Heart left ventricle (tissue), 16 donors: ENCODE results near the gene MAGEA10. TPM values are rescaled to one million over a fixed set of nuclear protein-coding genes. Genes with fewer than 3 reads are reported as not detected.

Source experiments
- ATAC-seq, 4 donors: fragments of 200-7000 bp; cut with Tn5 transposase; one replicate each; pipeline ENCODE4 v1.9.1; 2020 to 2022; ENCODE audit warnings: moderate library complexity in 4 of 4, mild to moderate bottlenecking in 3 of 4, moderate number of reproducible peaks in 1 of 4
- DNase-seq, 5 donors: peaks; one replicate each; pipeline ENCODE4 v3.0.0-alpha.2; 2020
- H3K27ac ChIP-seq, 12 donors: fragments of 200-600 bp; sonication (generic) in 4 of 12; one replicate each; pipeline versions ENCODE4 v1.5.0 to v1.8.0; 2016 to 2022; ENCODE audit warnings: mild to moderate bottlenecking in 2 of 12
- H3K27me3 ChIP-seq, 9 donors: fragments of 200-600 bp; sonication (generic) in 2 of 9; one replicate each; pipeline versions ENCODE4 v1.5.1 to v1.8.0; 2016 to 2022; ENCODE audit warnings: mild to moderate bottlenecking in 3 of 9
- H3K36me3 ChIP-seq, 9 donors: fragments of 200-600 bp; sonication (generic) in 2 of 9; one replicate each; pipeline versions ENCODE4 v1.5.0 to v1.8.0; 2018 to 2022; ENCODE audit warnings: mild to moderate bottlenecking in 2 of 9
- H3K4me1 ChIP-seq, 12 donors: fragments of 200-600 bp; sonication (generic) in 4 of 12; one replicate each; pipeline versions ENCODE4 v1.5.0 to v1.8.0; 2016 to 2022; ENCODE audit warnings: mild to moderate bottlenecking in 3 of 12
- H3K4me3 ChIP-seq, 12 donors: fragments of 200-600 bp; sonication (generic) in 4 of 12; one replicate each; pipeline versions ENCODE4 v1.5.0 to v1.8.0; 2017 to 2022; ENCODE audit warnings: mild to moderate bottlenecking in 9 of 12, moderate library complexity in 4 of 12
- H3K9me3 ChIP-seq, 12 donors: fragments of 200-600 bp; sonication (generic) in 4 of 12; one replicate each; pipeline versions ENCODE4 v1.5.0 to v1.8.0; 2016 to 2022; ENCODE audit warnings: mild to moderate bottlenecking in 1 of 12
- POLR2A ChIP-seq, 2 donors: fragments of 450-650 bp; IDR thresholded peaks; one replicate each; pipeline ENCODE4 v1.6.1; 2017; ENCODE audit warnings: antibody characterized with exemption in 2 of 2, mild to moderate bottlenecking in 2 of 2, moderate library complexity in 2 of 2
- WGBS, 4 donors: extraction: QIAGEN DNeasy Blood & Tissue Kit in 2 of 4; methylation state at CpG; one replicate each; pipeline versions ENCODE4 v1.1.5 to v1.1.7; 2013 to 2018; 5-methylcytosine and 5-hydroxymethylcytosine counted together
- intact Hi-C, 10 donors: fragments of 100-400 bp; cut with DNase I; formaldehyde crosslinking; loops; one replicate each; pipeline versions ENCODE4 v1.11.1 to v1.14.2; 2022
- polyA plus RNA-seq, 2 donors: library from polyadenylated mRNA; stranded (reverse); fragments of 200-250 nt; gene quantifications; one replicate each; pipeline ENCODE4 v1.2.3, GENCODE V29; 2013
- total RNA-seq, 9 donors: library from RNA; depleted of rRNA in 2 of 9; stranded (reverse); fragments of >200 nt in 2 of 9; fragmentation: NEBNext Ultra II Directional in 3 of 9; extraction: Animal tissue kit (Norgen Biotek cat#: 25700) in 3 of 9; gene quantifications; one replicate each; pipeline versions ENCODE4 v1.1.0 to v1.2.4, GENCODE V29; 2016 to 2023
- TF ChIP-seq, protein P1 (sequence below), 12 donors: fragments of 200-600 bp; sonication (generic) in 4 of 12; IDR thresholded peaks; one replicate each; pipeline versions ENCODE4 v1.5.0 to v1.8.0; 2018 to 2022; ENCODE audit warnings: antibody characterized with exemption in 12 of 12, mild to moderate bottlenecking in 5 of 12
- donor health status: ischemic (EF 13 %, LVEDD 7.1; RV severe dilation, severe dysfunction).
- donor health status: healthy with polysubstance abuse.
- donor health status: DM: no; HTN: yes; CAD: no.
- donor health status: DM: no; HTN: no; CAD: no.
- donor health status: ischemic (EF 25% LVEDD 6.9; RV normal size, moderate dysfunction).
- donor health status: ischemic (EF 25% LVEDD 5.7; RV mildly dilated, moderate dysfunction).
- donor health status: healthy.
- donor health status: DM: yes; HTN: yes; CAD: no.
- donor health status: ischemic (EF 35%, LVEDD 5.7; RV mildly dilated, moderate dysfunction).
- donor health status: nonischemic (EF 11% LVEDD 7.7; RV severe dilation, severe dysfunction).
- donor health status: DM: yes; HTN: yes; CAD: no.
- donor health status: PGD.
- donor health status: ischemic (EF 29% LVEDD 5.4; RV normal size, mild dysfunction).
- donor health status: nonischemic (EF 23%, LVEDD 6.1; RV moderate dilation, normal function).

The MAGEA10 gene
- total and polyA plus RNA-seq, 11 donors, result not detected

DNA sequence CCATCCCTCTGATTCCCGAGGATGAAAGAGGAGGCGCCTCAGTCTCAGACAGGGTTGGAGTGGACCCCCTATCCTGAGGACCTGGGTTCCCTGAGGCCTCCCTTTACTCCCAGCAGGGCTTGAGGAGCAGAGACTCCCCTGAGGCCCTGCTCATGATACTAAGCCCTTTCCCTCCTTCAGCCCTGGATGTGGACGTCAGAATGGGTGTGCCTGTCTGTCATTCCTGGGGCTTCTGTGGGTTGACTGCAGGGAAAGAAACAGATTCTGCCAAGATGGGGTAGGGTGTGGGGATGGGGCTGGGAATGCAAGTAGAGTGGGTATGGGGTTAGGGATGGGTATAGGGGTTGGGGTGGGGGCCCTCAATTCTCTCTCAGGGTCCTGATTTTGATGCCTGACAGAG, 21.1 kb downstream of the MAGEA10 start:
- ATAC-seq, result no peak
- Histone ChIP-seq H3K36me3 (no peaks in the 10 kb centered on the region), H3K9me3 (no peaks in the 10 kb centered on the region), H3K27ac (no peak overlapping the region), H3K4me3 (no peak overlapping the region), H3K27me3 (no peaks in the 10 kb centered on the region), H3K4me1 (no peaks in the 10 kb centered on the region)
- DNase-seq, result no peak
- intact Hi-C loops, result no loop called here
- 50 to 76% (median 73%) methylated on average over 1 to 3 of the region's 3 CpGs for WGBS, 4 donors
- TF ChIP-seq, protein P1, sequence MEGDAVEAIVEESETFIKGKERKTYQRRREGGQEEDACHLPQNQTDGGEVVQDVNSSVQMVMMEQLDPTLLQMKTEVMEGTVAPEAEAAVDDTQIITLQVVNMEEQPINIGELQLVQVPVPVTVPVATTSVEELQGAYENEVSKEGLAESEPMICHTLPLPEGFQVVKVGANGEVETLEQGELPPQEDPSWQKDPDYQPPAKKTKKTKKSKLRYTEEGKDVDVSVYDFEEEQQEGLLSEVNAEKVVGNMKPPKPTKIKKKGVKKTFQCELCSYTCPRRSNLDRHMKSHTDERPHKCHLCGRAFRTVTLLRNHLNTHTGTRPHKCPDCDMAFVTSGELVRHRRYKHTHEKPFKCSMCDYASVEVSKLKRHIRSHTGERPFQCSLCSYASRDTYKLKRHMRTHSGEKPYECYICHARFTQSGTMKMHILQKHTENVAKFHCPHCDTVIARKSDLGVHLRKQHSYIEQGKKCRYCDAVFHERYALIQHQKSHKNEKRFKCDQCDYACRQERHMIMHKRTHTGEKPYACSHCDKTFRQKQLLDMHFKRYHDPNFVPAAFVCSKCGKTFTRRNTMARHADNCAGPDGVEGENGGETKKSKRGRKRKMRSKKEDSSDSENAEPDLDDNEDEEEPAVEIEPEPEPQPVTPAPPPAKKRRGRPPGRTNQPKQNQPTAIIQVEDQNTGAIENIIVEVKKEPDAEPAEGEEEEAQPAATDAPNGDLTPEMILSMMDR (IDR thresholded peaks at IDR 0.05), result no peak
- no peak for TF ChIP-seq POLR2A (IDR thresholded peaks at IDR 0.05)

DNA sequence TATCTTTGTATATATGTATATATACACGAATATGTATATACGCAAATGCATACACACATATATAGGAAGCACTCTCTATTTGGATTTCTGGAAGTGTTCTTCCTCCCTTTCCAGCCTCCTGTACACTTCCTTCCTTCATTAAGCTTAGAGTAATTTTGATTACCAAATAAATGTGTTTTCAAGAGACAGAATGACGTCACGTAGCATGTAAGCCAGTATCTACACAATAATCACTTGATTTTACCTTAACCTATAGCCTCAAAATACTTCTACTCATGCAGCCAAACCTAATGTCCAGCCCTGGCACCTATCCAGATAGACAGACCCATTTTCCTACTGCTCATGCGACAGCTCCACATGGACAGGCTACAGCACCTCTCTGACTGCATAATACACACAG, 29.9 kb downstream of the MAGEA10 start:
- no peak for ATAC-seq
- DNase-seq, result no peak
- no peak overlapping the region for H3K4me3 ChIP-seq
- no peaks in the 10 kb centered on the region for H3K4me1 ChIP-seq
- no peaks in the 10 kb centered on the region for H3K9me3 ChIP-seq
- H3K27ac ChIP-seq, result no peak overlapping the region
- intact Hi-C loops, result no loop called here
- TF ChIP-seq POLR2A (IDR thresholded peaks at IDR 0.05), result no peak
- TF ChIP-seq, protein P1 (IDR thresholded peaks at IDR 0.05), result no peak
- H3K27me3 ChIP-seq, result no peaks in the 10 kb centered on the region
- 82 to 92% (median 86%) methylated on average over 5 of the region's 5 CpGs for WGBS, 4 donors
- no peaks in the 10 kb centered on the region for H3K36me3 ChIP-seq

DNA sequence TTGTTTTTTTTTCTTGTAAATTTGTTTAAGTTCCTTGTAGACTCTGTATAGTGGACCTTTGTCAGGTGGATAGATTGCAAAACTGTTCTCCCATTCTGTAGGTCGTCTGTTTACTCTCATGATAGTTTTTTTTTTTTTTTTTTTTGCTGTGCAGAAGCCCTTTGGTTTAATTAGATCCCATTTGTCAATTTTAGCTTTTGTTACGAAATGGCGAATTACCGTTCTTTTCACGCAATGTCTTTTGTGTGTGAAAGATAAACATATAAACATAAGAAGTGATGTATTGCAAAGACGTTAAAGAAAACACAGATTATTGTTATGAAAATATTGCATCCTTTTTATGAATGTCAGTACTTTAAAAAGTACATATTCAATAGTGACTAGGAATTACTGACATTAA, 34.5 kb downstream of the MAGEA10 start:
- Histone ChIP-seq H3K27me3 (no peaks in the 10 kb centered on the region), H3K4me3 (no peak overlapping the region), H3K27ac (no peak overlapping the region), H3K4me1 (no peaks in the 10 kb centered on the region), H3K36me3 (no peaks in the 10 kb centered on the region), H3K9me3 (no peaks in the 10 kb centered on the region)
- TF ChIP-seq, protein P1 (IDR thresholded peaks at IDR 0.05), result no peak
- no peak for TF ChIP-seq POLR2A (IDR thresholded peaks at IDR 0.05)
- DNase-seq, result no peak
- no peak for ATAC-seq
- whole genome bisulfite sequencing, 4 donors, result 78 to 91% (median 86%) methylated on average over 6 of the region's 6 CpGs
- intact Hi-C loops, result no loop called here

DNA sequence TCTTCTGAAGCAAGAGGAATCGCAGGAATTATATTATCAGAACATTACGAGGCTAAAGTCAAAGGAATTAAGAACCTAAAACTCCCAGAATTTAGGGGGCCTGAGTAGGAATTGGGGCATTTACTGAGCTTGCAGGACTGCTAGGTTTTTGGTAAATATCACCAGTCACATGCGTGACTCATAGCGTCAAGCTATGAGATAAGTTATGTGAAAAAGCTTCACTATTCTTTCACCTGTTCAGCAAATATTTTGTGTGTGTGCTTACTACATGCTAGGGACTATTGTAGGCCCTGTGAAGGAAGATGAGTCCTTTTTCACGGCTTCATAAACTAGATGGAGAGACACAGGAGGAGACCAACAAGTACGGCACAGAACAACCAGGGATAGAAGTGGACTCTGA, 52.2 kb downstream of the MAGEA10 start:
- TF ChIP-seq POLR2A (IDR thresholded peaks at IDR 0.05), result no peak
- TF ChIP-seq, protein P1 (IDR thresholded peaks at IDR 0.05), result no peak
- Histone ChIP-seq H3K27me3 (no peaks in the 10 kb centered on the region), H3K27ac (no peak overlapping the region), H3K4me3 (no peak overlapping the region), H3K36me3 (no peaks in the 10 kb centered on the region), H3K9me3 (no peaks in the 10 kb centered on the region), H3K4me1 (no peaks in the 10 kb centered on the region)
- DNase-seq, result no peak
- ATAC-seq, result no peak
- intact Hi-C loops, result no loop called here
- WGBS, 4 donors, result 82 to 95% (median 87%) methylated on average over 6 of the region's 6 CpGs

Other genes with a start within 250 kb of the MAGEA10 start
- gene MAGEA4, start 225.7 kb downstream of the MAGEA10 start, total RNA-seq, result not detected
- not detected for gene MAGEA4, start 225.7 kb downstream of the MAGEA10 start, polyA plus RNA-seq
- gene GABRE, start 163.9 kb downstream of the MAGEA10 start, total RNA-seq, result 10 to 100 TPM; 18.2 to 52.9 (median 30.6) TPM
- 10 to 100 TPM in 1 of 2 donors, 1 to 10 TPM in 1; 3.5 to 32.4 TPM for gene GABRE, start 163.9 kb downstream of the MAGEA10 start, polyA plus RNA-seq